HG03439 (cell line): ENCODE measurements around the gene EMC10.

Experiments used
- ATAC-seq: cut with Tn5 transposase; IDR thresholded peaks from one replicate; pipeline ENCODE4 v1.9.1; 2021; ENCODE audit warnings: mild to moderate bottlenecking, moderate library complexity; ENCODE audit not compliant: unreplicated experiment

Gene EMC10

GRCh38 chr19:50477751-50478515 is 1.6 kb downstream of the EMC10 start:
- no peak for ATAC-seq

- no peak for ATAC-seq
Measured at GRCh38 chr19:50478901-50479715, 2.8 kb downstream of the EMC10 start.

- ATAC-seq: no peak
Measured at GRCh38 chr19:50479761-50480251, 3.5 kb downstream of the EMC10 start.

GRCh38 chr19:50480281-50481111 is 4.2 kb downstream of the EMC10 start:
- no peak for ATAC-seq

- no peak for ATAC-seq
Measured at GRCh38 chr19:50481351-50482149, 5.2 kb downstream of the EMC10 start.

DNA sequence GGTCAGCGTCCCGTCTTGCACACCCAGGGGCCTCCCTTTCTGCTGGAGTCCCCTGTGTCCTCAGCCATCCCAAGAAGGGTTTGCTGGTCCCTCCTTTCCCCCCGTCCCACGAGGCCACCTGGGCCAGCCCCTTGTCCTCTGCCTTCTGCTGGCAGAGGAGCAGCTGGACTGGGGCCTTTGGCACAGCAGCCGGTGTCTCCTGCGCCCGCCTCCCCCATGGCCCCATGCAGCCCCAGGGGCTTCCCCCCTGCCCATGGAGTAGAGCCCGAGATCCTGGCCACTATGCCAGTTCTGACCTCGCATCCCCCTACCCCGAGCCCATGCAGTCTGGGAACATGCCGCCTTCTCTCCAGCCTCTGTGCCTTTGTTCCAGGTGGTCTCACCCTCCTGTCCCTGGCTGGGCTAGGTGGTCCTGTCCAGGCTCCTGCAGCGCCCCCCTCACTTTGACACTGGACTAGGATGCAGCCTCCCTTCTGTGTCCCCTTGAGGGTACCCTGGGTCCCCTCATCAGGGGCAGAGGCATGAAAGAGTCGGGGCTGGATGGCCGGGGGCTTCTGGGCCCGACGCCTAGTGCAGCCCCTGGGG is 6.1 kb downstream of the EMC10 start:
- no peak for ATAC-seq

GRCh38 chr19:50482916-50483315 is 6.6 kb downstream of the EMC10 start:
- no peak for ATAC-seq

DNA sequence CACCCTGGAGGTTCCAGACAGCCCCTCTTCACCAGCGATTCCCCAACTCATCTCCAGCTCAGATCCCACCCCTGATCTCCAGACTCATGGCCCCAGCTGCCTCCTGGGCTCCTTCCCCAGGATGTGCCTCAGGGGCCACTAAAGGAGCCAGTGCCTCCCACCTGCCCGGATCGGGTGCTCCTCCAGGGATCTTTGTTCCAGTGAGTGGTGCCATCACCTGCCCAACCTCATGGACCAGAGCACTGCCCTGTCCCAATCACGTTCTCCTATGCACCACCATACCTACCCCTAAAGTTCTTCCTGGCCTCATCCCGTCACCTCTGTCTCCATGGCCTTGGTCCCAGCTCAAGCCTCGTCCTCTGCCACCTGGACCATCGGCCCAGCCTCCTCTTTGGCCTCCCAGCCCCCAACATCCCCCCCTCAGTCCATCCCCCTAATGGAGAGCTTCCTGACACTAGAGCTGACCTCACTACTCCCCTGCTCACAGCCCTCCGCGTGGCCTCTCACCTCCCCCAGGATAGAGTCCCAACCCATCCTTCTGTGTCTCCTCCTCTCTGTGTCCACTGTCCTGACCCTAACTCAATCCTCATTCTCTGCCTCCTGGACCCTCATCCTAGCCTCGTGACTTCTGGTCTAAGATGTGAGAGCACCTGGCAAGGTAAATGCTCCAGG is 9.1 kb downstream of the EMC10 start:
- no peak for ATAC-seq

GRCh38 chr19:50486823-50487515 is 10.7 kb downstream of the EMC10 start:
- ATAC-seq: no peak

DNA sequence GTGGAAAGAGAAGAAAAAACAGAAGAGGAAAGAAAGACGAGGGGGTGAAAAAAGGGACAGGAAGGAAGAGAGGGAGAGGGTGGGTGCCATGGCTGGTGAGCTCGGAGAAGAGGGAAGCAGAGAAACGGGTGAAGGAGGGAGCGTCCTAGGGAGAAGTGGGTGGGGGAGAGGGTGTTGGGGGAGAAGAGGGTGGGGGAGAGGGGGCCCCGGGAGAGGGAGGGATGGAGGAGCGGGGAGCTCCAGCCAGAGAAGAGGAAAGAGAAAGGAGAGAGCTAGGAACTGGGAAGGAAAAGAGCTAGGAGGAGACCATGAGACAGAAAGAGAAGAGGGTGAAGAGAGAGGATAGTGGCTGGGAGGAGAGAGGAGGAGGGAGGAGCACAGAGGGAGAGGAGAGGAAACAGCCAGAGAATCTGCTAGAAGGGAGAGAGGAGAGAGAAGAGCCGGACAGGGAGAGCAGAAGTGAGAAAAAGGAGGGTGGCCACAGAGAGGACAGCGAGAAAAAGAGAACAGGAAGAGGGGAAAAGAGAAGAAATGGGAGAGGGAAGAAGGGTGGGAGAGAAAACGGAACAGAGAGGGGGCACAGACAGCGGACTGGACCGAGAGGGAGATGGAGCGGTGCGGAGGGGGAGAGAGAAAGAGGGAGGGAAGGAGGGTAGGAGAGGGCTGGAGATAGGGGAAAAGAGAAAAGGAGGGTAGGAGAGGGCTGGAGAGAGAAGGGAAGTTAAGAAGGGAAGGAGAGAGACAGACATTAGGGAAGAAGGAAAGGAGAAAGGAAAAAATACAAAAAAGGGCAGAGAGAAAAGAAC is 12.3 kb downstream of the EMC10 start:
- ATAC-seq: no peak

DNA sequence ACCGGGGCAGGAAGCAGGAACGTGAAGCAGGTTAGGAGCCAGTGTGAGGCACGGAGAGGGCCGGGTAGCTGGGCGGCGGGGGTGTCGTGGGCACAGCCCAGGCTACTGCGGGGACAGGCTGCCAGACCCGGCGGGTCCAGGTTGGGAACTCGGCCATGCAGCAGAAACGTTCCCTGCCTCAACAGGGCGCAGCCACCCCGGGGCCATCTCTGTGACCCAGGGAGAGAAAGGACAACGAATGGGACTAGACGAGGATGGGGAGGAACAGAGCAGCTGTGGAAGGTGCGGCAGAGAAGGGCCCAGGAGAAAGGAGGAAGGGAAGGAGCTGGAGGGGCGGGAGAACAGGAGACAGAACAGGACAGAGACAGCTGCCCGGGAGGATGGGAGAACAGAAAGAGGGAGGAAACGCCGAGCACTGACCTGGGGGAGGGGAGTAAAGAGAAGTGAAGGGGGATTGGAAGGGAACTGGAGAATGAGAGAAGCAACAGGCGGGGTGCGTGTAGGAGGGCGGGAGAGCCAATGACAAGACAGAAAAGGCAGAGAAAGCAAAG is 13.2 kb downstream of the EMC10 start:
- no peak for ATAC-seq

DNA sequence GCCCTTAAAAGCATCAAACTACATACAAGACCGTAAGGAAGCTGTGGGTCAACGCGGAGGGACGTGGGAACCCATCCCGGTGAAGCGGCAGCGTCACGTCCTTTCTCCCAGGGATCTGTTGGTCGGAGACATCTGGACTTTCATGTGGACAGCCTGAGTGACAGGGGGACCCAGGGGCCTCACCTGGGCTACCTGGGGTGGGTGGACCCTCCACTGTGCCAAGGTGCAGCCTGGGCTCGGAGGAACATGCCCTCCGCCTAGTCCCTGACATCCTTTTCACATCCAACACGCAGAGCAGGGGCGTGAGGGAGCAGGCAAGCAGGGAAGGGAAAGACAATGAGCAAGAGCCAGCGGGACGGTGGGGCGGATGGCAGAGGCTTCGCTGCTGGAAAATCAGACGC is 14.1 kb downstream of the EMC10 start:
- ATAC-seq: no peak

DNA sequence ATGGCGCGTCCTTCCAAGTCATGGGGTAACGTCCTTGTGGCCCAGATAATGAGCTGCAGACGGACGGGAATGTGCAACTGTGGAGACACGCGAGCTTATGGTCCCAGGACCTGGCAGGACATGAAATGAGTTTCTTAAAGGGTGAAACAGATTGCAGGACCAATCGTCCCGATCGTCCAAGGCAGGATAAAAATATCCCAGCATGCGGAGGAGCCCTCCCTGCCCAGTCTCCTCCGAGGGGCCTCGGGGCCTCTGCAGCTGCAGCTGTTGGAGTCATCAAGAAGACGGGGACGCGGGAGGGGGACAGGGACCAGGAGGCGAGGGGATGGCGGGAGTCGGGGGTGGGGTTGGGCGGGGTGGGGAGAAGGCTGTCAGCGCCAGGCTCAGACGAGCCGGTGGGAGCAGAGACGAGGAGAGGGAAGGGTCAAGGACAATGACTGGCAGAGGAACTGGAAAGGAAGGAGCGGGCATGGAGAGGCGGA is 14.7 kb downstream of the EMC10 start:
- ATAC-seq: no peak

GRCh38 chr19:50492303-50493052 is 16.2 kb downstream of the EMC10 start:
- no peak for ATAC-seq

DNA sequence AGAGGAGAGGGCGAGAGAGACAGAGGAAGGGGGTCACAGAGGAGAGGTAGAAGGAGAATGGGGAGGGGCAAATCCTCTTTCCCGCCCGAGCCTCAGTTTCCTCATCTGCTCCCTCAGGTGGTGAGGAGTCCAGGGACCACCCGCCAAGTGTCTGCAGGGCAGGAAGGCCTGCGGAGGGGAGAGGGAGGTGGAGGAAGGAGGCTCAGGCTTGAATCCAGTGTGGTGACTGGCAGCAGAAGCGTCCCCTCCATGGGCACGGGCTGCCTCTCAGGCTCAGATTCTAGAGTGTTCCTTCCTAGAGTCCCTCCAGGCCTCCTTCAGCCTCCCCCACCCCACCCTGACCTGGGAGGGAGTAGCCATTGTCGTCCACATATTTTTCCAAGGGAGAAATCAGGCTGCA is 16.9 kb downstream of the EMC10 start:
- ATAC-seq: no peak

DNA sequence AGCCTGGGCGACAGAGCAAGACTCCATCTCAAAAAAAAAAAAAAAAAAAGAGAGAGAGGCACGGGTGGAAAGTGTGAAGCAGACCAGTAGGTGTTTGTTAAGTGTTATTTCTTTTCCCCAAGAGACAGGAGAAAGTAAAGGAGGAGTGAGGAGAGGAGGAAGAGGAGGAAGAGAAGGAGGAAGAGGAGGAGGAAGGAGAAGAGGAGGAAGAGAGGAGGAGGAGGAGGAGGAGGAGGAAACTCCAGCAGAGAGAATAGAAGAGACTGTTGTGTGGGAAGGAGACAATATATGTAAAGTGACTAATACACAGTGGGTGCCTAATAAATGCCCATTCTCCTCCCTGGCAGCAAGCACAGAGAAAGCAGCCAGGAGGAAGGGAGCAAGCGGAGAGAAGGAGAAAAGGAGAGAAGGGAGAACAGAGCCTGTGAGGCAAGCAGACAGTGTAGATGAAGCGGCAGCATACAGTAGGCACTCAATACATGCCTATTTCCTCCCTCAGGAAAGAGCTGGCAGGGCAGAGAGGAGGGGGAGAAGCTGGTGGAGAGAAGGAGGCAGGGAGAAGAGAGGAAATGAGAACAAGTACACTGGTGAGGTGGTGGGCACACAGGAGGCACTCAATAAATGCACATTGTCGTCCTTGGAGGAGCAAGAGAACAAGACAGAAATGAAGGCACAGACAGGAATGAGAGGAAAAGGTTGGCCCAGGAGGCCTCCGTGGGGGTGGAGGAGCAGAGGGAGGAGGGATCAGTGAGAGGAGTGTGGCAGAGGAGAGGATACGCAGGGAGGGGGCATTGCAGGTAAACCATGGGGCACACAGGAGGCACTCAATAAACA is 18.1 kb downstream of the EMC10 start:
- no peak for ATAC-seq
